ENCODE data around the gene IPO11.

DNA sequence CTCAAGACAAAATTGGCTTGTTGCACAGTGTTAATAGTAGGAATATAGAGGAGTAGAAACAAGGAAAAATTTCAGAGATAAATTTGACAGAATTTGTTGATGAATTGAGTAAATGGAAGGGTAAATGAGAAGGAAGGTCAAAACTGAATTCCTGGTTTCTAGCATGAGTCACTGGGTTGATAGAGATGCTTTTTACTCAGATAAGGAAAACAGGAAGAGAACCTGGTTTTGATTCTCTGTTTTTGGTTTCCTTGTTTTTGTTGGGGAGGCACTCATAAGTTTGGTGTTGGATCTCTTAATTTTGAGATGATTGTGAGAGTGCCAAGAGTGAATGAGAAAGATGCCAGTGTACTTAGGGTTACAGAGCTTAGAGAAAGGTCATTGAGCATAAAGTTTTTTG is 173.2 kb downstream of the IPO11 start:
- TF ChIP-seq, protein P1, sequence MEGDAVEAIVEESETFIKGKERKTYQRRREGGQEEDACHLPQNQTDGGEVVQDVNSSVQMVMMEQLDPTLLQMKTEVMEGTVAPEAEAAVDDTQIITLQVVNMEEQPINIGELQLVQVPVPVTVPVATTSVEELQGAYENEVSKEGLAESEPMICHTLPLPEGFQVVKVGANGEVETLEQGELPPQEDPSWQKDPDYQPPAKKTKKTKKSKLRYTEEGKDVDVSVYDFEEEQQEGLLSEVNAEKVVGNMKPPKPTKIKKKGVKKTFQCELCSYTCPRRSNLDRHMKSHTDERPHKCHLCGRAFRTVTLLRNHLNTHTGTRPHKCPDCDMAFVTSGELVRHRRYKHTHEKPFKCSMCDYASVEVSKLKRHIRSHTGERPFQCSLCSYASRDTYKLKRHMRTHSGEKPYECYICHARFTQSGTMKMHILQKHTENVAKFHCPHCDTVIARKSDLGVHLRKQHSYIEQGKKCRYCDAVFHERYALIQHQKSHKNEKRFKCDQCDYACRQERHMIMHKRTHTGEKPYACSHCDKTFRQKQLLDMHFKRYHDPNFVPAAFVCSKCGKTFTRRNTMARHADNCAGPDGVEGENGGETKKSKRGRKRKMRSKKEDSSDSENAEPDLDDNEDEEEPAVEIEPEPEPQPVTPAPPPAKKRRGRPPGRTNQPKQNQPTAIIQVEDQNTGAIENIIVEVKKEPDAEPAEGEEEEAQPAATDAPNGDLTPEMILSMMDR (conservative IDR thresholded peaks at IDR 0.05; ENCODE audit: low read depth, low read length): no peak
- no peak for TF ChIP-seq EZH2 (IDR thresholded peaks at IDR 0.05; ENCODE audit: borderline replicate concordance, low read depth, low read length, poor library complexity, severe bottlenecking)

Data from A673 (cell line).